IPS-18c (cell line): Measurements from ENCODE around the gene ISM1.
"Not testable (repeated sequence)": the region's sequence is repeated elsewhere in the genome, so short reads cannot be mapped to it uniquely, and the experiment has no call there.

Experiments
- H3K4me3 ChIP-seq: 2 replicates; pipeline ENCODE4 v1.7.0; 2013; ENCODE audit warnings: low read depth, mild to moderate bottlenecking, low read length, moderate library complexity; ENCODE audit not compliant: insufficient read depth
- H3K9me3 ChIP-seq: one replicate; pipeline ENCODE4 v1.6.1; 2013; ENCODE audit warnings: mild to moderate bottlenecking, low read length, moderate library complexity; ENCODE audit not compliant: control insufficient read depth, insufficient read depth

Gene ISM1

DNA sequence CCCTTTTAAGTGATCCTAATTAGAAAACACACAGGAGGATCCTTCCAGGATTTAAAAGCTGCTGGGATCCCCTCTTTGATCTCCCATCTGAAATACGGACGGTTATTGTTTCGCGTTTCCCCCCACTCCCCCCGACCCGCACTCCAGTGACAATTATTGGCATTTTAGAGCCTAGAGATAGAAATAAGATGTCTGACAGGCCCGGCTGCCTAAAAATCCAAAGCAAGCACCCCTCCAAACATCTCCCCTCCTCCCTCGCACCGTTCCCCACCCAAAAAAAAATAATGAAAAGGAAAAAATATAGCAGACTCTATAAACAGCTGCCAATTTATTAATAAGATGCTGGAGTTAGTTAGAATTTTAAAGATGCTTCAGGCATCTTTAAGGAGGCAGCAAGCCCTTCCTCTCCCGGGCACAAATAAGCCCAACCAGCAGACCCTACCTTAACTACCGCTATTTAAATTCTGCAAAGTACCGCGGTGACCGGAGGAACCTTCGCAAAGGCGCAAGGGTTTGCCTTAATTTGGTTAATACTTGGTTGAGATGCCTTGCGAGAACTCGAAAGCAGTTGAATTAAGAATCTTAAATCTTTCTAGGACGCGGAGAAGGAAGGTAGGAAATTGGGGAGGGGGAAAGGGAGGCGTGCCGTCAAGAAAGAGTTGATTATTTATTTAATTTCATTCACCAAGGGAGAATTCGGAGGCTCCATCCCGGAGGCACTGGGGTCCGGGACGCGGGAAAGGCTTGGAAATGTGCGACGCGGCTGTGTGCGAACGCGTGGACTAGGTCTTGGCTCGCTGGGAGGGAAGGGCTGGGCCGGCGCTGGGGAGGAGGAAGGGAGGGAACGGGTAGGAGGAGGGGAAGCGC, 1.5 kb upstream of the ISM1 start:
- peaks cover 2% of the 10 kb centered on the region for H3K9me3 ChIP-seq
- H3K4me3 ChIP-seq: peak overlapping the region; percentile 71; the same call in 1 of the 2 replicates

DNA sequence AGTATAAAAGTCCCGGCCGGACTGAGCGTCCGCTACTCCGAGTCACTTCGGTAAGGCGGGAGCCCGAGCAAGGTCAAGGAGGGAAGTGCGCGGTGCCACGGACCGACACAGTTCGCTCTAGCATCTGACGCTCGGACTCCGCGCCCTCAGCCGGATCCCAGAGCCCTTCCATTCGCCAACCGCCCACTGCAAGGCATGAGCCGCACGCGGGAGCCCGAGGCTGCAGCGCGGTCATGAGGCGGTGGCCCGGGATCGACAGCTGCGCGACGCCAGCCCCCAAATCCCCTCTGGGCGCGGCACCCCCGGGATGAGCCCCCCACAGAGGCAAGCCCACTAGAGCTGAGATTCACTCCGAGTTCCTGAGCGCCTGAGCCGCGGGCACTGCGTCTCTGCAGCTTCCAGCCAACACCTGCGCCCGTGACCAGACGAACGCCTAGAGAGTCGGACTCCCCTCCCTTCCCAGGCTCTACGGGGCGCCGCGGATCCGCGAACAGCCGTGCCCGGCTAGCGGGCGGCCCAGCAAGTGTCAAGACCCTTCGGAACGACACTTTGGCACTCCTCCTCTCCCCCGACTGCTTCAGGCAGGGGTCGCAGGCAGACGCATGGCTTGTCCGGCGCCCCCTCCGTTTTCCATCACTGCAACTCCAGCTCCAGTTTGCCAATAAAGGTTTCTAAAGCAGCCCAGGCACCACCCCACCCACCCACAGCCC, 725 bp upstream of the ISM1 start:
- Histone ChIP-seq H3K4me3 (peak overlapping the region; percentile 71), H3K9me3 (peaks cover 2% of the 10 kb centered on the region)

DNA sequence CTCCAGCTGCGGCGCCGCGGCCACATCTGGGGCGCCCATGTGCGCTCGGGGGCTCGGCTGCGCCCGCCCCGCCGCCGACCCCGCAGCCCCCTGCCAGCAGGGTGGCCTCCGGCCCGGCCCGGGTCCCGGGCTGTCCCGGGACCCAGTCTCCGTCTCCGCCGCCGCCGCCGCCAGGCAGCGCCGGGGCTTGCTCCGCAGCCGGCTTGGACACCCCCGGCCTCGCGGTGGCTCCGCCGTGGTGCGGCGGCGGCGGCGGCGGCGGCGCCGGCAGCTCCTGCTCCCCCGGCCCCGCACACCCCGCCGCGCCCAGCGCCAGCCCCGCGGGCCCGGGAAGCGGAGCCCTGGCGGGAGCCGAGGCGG, 219 bp downstream of the ISM1 start:
- Histone ChIP-seq H3K9me3 (peaks cover 2% of the 10 kb centered on the region), H3K4me3 (peak overlapping the region; percentile 71; the same call in 1 of the 2 replicates)

GRCh38 chr20:13221673-13222318, 722 bp downstream of the ISM1 start:
- Histone ChIP-seq H3K4me3 (peak overlapping the region; percentile 76), H3K9me3 (peaks cover 2% of the 10 kb centered on the region)

DNA sequence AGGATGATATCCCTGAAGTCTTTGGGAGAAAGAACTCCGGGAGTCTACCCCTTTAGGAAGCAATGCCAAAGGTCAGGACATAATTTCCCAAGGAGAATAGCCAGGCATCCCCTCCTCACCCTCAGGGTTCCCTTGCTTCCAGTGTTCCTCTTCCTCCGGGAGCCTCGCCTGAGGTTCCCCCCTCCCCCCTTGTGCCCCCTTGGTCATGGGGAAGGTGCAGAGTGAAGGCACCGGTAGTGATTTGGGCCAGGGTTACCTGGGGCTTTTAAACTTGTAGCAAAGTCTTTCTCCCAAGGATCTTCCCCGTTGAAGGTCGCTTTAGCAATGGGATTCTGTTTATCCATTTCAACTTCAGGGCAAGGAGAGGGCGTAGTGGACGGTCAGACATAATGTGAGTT, 1.2 kb downstream of the ISM1 start:
- Histone ChIP-seq H3K9me3 (peaks cover 2% of the 10 kb centered on the region), H3K4me3 (peak overlapping the region; percentile 76)

DNA sequence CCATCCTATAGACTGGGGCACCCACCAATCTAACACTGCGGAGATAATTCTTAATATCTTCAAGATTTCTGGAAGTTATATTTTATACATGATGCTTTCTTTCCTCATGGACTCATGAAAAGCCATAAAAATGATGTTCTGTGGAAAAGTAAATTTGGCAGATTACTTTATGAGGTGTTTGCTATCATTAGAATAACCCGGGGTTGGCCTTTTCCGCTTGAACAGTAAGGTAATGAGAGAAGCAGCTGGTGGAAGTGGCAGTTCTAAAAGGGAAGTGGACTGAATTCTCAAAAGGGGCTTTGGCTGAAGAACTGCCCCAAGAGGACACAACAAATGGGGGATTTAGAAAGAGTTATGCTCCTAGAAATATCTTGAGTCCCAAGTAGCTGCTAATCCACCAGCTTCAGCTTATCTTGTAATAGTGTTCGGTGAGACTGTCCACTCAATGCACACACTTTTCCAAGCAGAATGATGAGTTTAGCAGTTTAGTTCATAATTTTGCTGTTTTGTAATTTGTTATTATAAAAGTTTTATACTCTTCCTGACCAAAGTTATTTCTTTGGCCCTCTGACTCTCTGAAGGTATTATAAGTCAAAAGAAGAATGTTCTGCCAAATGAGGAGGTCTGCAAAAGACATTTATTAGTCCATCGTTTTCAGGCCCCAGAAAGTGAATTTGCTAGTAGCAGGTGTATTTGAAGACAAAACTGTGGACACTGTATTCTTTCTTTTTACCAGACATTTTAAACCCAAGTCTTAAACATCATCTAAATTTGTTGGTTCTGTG, 2.9 kb downstream of the ISM1 start:
- H3K4me3 ChIP-seq: no peak overlapping the region
- peaks cover 2% of the 10 kb centered on the region for H3K9me3 ChIP-seq

GRCh38 chr20:13226367-13226766, 5.3 kb downstream of the ISM1 start:
- Histone ChIP-seq H3K9me3 (no peaks in the 10 kb centered on the region), H3K4me3 (no peak overlapping the region)

DNA sequence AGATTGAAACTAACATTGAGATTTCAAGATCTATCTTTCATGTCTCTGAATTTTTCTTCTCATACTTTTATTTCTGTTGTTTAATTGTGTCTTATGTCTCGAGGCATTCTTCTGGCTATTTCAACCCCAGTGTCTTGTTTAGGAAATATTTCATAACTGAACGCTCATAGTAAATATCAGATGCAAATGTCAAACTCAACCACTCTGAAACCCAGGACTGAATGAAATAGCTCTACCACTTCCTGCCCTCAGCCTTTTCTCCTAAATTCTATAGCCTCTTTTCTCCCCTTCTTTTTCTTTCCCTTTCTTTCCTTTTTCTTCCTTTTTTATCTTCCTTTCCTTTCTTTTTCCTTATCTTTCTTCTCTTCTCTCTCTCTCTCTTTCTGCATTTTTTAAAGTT, 7.7 kb downstream of the ISM1 start:
- Histone ChIP-seq H3K4me3 (no peak overlapping the region), H3K9me3 (no peaks in the 10 kb centered on the region)

DNA sequence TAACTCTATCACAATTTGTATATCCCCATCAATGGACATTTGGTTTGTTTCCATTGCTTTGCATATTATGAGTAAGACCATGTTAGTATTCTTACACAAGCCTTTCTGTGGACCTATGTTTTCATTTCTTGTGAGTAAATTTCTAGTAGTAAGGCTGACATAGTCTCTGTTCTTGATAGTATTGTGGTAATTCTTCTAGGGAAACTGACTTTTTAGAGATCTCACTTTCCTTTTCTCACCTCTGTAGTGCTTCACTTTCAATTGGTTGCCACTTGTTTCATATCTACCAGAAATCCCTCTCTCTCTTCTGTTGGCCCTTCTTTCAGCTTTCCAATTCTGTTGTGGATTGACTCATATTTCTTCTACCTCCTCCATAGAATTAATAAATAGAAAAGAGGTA, 8.5 kb downstream of the ISM1 start:
- H3K4me3 ChIP-seq: no peak overlapping the region

GRCh38 chr20:13231031-13231752, 10.1 kb downstream of the ISM1 start:
- Histone ChIP-seq H3K4me3 (no peak overlapping the region), H3K9me3 (no peaks in the 10 kb centered on the region)

More for the DNA sequence above, 8.5 kb downstream of the ISM1 start:
- H3K9me3 ChIP-seq: no peaks in the 10 kb centered on the region

GRCh38 chr20:13232999-13233398, 11.9 kb downstream of the ISM1 start:
- Histone ChIP-seq H3K4me3 (no peak overlapping the region), H3K9me3 (no peaks in the 10 kb centered on the region)

GRCh38 chr20:13234961-13235360, 13.9 kb downstream of the ISM1 start:
- peaks cover 2% of the 10 kb centered on the region for H3K9me3 ChIP-seq
- no peak overlapping the region for H3K4me3 ChIP-seq

GRCh38 chr20:13236360-13236759, 15.3 kb downstream of the ISM1 start:
- not testable (repeated sequence) for H3K9me3 ChIP-seq, H3K4me3 ChIP-seq

DNA sequence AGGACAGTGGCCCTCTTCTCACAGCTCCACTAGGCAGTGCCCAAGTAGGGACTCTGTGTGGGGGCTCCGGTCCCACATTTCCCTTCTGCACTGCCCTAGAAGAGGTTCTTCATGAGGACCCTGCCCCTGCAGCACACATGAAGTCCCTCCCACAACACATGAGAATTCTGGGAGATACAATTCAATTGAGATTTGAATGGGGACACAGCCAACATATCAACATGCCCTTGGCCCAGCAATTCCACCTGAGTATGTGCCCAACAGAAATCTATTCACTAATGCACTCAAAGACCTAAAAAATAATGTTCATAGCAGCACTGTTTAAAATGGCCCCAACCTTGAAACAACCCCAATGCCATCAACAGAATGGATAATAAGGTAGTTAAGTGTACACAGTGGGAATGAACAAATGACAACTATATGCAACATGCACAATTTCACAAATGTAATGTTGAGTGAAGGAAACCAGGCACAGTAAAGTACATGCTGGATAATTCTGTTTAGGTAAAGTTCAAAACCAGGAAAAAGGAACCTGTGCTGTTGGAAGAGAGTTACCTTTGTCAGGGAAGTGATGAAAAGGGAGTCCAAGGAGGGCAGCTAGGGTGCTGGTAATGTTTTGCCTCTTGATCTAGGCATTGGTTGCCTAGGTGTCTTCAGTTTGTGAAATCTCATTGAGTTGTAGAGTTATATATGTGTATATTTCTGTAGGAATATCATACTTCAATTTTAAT, 16.1 kb downstream of the ISM1 start:
- H3K9me3 ChIP-seq: peaks cover 2% of the 10 kb centered on the region

DNA sequence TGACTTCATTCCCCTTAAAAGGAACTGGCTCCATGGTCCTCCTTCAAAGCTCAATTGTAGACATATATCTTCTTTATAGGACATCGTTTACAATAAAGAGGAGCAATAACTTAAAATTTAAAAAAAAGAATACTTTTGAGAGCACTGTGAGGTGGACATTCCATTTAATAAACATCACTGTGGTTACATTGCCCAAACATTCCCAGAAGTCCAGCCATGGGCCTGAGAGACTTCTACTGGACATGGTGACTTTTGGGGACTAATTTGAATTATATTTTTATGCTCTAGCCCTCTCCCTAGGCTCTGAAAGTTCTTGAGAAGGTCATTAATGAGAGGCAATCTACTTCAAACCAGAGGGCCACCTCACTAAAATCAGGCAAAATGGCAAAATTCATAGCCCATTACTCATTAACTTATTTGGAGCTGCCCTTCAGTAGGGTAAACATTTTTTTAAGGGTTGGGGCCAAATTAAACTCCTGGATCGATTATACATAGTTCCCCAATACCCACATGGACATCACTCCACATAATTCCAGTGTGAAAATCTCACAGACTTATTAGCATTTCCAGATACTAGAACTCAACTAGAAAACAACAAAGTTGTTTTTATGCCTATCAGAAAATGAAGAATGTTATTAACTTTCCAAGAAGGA, 17.1 kb downstream of the ISM1 start:
- H3K4me3 ChIP-seq: no peak overlapping the region
- H3K9me3 ChIP-seq: peaks cover 2% of the 10 kb centered on the region

More for the DNA sequence above, 16.1 kb downstream of the ISM1 start:
- H3K4me3 ChIP-seq: no peak overlapping the region
